Measurements from ENCODE around the gene CORO1C. TPM values are rescaled to one million over a fixed set of nuclear protein-coding genes. Genes with fewer than 3 reads are reported as not detected.
"Not testable (repeated sequence)": the region's sequence is repeated elsewhere in the genome, so short reads cannot be mapped to it uniquely, and the experiment has no call there.

CORO1C gene
- total RNA-seq, 2 donors from 2014 or later, result 59.6 to 70.7 TPM

DNA sequence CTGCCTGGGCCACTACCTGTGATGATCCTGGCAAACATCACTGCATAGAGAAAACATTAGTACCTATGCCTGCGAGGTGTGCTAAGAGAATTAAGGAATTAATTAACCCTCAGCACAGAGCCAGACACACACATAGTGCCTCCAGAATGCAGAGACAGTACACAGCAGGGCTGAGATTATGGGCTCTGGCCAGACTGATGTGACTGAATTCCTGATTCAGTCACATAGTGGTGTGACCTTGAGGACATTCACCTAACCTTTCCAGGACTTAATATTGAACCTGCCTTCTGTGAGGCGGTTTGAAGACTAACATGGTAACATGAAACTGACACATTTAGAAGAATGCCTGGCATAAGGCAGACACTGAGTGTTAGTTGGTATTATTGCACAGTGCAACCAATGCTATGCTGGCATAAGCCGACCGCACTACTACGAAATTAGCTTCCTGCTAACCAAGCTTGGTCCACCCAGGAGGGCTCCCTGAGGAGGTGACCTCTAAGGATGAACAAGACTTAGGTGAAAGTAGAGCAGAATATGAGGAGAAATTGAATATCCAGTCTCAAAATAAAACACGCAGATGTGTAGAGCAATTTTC, 65.6 kb downstream of the CORO1C start:
- peaks cover 4% of the 10 kb centered on the region for H3K36me3 ChIP-seq
- no peak for DNase-seq (ENCODE audit: low spot score)
- TF ChIP-seq, protein P1, sequence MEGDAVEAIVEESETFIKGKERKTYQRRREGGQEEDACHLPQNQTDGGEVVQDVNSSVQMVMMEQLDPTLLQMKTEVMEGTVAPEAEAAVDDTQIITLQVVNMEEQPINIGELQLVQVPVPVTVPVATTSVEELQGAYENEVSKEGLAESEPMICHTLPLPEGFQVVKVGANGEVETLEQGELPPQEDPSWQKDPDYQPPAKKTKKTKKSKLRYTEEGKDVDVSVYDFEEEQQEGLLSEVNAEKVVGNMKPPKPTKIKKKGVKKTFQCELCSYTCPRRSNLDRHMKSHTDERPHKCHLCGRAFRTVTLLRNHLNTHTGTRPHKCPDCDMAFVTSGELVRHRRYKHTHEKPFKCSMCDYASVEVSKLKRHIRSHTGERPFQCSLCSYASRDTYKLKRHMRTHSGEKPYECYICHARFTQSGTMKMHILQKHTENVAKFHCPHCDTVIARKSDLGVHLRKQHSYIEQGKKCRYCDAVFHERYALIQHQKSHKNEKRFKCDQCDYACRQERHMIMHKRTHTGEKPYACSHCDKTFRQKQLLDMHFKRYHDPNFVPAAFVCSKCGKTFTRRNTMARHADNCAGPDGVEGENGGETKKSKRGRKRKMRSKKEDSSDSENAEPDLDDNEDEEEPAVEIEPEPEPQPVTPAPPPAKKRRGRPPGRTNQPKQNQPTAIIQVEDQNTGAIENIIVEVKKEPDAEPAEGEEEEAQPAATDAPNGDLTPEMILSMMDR (IDR thresholded peaks at IDR 0.05), result no peak
- no peak overlapping the region for H3K4me3 ChIP-seq
- no peaks in the 10 kb centered on the region for H3K9me3 ChIP-seq
- H3K27me3 ChIP-seq, result no peaks in the 10 kb centered on the region
- H3K4me1 ChIP-seq, result peaks cover 0 to 65% of the 10 kb centered on the region in 2 donors
- peak overlapping the region; percentile 83 to 93 for H3K27ac ChIP-seq

GRCh38 chr12:108664338-108665258, 66.7 kb downstream of the CORO1C start:
- Histone ChIP-seq H3K4me3 (no peak overlapping the region), H3K27me3 (no peaks in the 10 kb centered on the region), H3K27ac (peak overlapping the region; percentile 83 to 93), H3K9me3 (no peaks in the 10 kb centered on the region), H3K4me1 (peaks cover 0 to 57% of the 10 kb centered on the region in 2 donors), H3K36me3 (peaks cover 9% of the 10 kb centered on the region)
- DNase-seq (ENCODE audit: low spot score), result peak; percentile 97
- TF ChIP-seq, protein P1 (IDR thresholded peaks at IDR 0.05), result peak; percentile 74 to 98

- Histone ChIP-seq H3K4me1 (peaks cover 0 to 48% of the 10 kb centered on the region in 2 donors), H3K9me3 (no peaks in the 10 kb centered on the region), H3K27ac (peak overlapping the region; percentile 83 to 93), H3K27me3 (no peaks in the 10 kb centered on the region), H3K4me3 (no peak overlapping the region), H3K36me3 (peaks cover 20% of the 10 kb centered on the region)
- TF ChIP-seq, protein P1 (IDR thresholded peaks at IDR 0.05), result no peak
- DNase-seq (ENCODE audit: low spot score), result no peak
These were observed 67.8 kb downstream of the CORO1C start for GRCh38 chr12:108663324-108664015.

GRCh38 chr12:108658115-108658514, 73.2 kb downstream of the CORO1C start:
- not testable (repeated sequence) for H3K27me3 ChIP-seq; H3K9me3 ChIP-seq; H3K4me3 ChIP-seq; DNase-seq (ENCODE audit: low spot score)
- Histone ChIP-seq H3K27ac (peak overlapping the region; percentile 3 to 12), H3K36me3 (peaks cover 43% of the 10 kb centered on the region), H3K4me1 (peaks cover 0 to 20% of the 10 kb centered on the region in 2 donors)

DNA sequence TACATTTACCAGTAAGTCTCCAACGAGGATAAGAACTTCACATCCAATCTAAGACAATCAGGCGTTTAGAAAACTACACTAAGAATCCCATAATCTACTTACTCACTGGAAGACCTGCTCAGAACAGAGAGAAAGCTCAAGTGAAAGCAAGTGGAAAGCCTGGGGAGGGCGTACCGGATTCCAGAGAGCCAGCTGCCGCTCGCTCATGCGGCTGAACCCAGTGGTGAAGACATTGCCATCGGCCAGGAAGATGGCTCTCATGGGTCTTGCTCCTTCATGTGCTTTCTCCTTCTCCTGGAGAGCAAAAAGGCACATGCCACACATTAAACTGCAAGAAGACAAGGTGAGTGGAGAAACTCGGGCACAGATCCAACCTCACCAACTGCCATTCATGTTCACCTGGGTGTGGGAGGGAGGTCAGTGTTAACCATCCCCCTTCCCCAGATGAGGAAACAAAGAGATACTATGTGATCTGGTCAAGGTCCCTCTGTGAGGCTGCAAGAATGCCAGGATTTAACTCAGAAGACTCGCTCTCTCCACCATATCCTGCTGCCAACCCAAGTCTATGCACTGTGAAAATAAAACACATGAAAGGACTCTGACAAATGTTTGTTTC, 74.1 kb downstream of the CORO1C start:
- Histone ChIP-seq H3K36me3 (peaks cover 47% of the 10 kb centered on the region), H3K4me1 (peaks cover 0 to 23% of the 10 kb centered on the region in 2 donors), H3K4me3 (no peak overlapping the region), H3K27me3 (no peaks in the 10 kb centered on the region), H3K27ac (peak overlapping the region; percentile 9 to 14), H3K9me3 (no peaks in the 10 kb centered on the region)
- TF ChIP-seq, protein P1 (IDR thresholded peaks at IDR 0.05), result no peak
- DNase-seq (ENCODE audit: low spot score), result no peak

GRCh38 chr12:108656247-108656646, 75.1 kb downstream of the CORO1C start:
- not testable (repeated sequence) for H3K9me3 ChIP-seq; H3K27me3 ChIP-seq; H3K4me3 ChIP-seq; DNase-seq (ENCODE audit: low spot score)
- peaks cover 52% of the 10 kb centered on the region for H3K36me3 ChIP-seq
- H3K4me1 ChIP-seq, result peaks cover 0 to 23% of the 10 kb centered on the region in 2 donors
- peak overlapping the region; percentile 27 to 55 for H3K27ac ChIP-seq

GRCh38 chr12:108655812-108656175, 75.5 kb downstream of the CORO1C start:
- not testable (repeated sequence) for DNase-seq (ENCODE audit: low spot score); H3K27me3 ChIP-seq; H3K9me3 ChIP-seq; H3K4me3 ChIP-seq; H3K27ac ChIP-seq
- Histone ChIP-seq H3K4me1 (peaks cover 0 to 23% of the 10 kb centered on the region in 2 donors), H3K36me3 (peaks cover 57% of the 10 kb centered on the region)

DNA sequence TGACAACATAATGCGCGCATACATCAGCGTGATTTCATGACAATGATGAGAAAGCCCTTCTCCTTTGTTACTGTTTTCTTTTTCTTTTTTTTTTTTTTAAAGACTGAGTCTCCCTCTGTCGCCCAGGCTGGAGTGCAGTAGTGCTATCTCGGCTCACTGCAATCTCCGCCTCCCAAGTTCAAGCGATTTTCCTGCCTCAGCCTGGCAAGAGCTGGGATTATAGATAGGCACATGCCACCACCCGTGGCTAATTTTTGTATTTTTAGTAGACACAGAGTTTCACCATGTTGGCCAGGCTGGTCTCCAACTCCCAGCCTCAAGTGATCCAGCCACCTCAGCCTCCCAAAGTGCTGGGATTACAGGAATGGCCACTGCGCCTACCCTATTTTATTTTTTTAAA, 76.7 kb downstream of the CORO1C start:
- not testable (repeated sequence) for H3K9me3 ChIP-seq; H3K4me3 ChIP-seq; H3K27me3 ChIP-seq; DNase-seq (ENCODE audit: low spot score)
- peaks cover 59% of the 10 kb centered on the region for H3K36me3 ChIP-seq
- peaks cover 0 to 26% of the 10 kb centered on the region in 2 donors for H3K4me1 ChIP-seq
- H3K27ac ChIP-seq, result peak overlapping the region; percentile 22 to 79

Measured in right atrium auricular region (tissue), 2 donors.